ENCODE results near the gene SH3BP2. TPM values are rescaled to one million over a fixed set of nuclear protein-coding genes. Genes with fewer than 3 reads are reported as not detected.
A peak's percentile ranks its signal among the peaks of the same experiment; 100 is the strongest.

Gene SH3BP2
- total RNA-seq, 1 experiment from 2014 or later: 9.0 TPM

- in situ Hi-C loops (cut with HindIII; ENCODE audit: low sequenced_read_pairs): no loop called here
- peak; percentile 31 for DNase-seq (ENCODE audit: low spot score)
These were observed 4.3 kb upstream of the SH3BP2 start for GRCh38 chr4:2788532-2789103.

- no peak for DNase-seq (ENCODE audit: low spot score)
- in situ Hi-C loops (cut with HindIII; ENCODE audit: low sequenced_read_pairs): no loop called here
These were observed 3.5 kb upstream of the SH3BP2 start for GRCh38 chr4:2789351-2789750.

- DNase-seq (ENCODE audit: low spot score): no peak
- in situ Hi-C loops (cut with HindIII; ENCODE audit: low sequenced_read_pairs): no loop called here
These were observed 2.9 kb upstream of the SH3BP2 start for GRCh38 chr4:2789793-2790582.

- in situ Hi-C loops (cut with HindIII; ENCODE audit: low sequenced_read_pairs): no loop called here
- no peak for DNase-seq (ENCODE audit: low spot score)
These were observed 2.0 kb upstream of the SH3BP2 start for GRCh38 chr4:2790583-2791517.

- in situ Hi-C loops (cut with HindIII; ENCODE audit: low sequenced_read_pairs): no loop called here
These were observed 1.1 kb upstream of the SH3BP2 start for GRCh38 chr4:2791518-2792395.

GRCh38 chr4:2792396-2792710, 532 bp upstream of the SH3BP2 start:
- in situ Hi-C loops (cut with HindIII; ENCODE audit: low sequenced_read_pairs): no loop called here

More at GRCh38 chr4:2791518-2792395, 1.1 kb upstream of the SH3BP2 start:
- DNase-seq (ENCODE audit: low spot score): no peak

GRCh38 chr4:2793586-2794485, 951 bp downstream of the SH3BP2 start:
- DNase-seq (ENCODE audit: low spot score): no peak
- in situ Hi-C loops (cut with HindIII; ENCODE audit: low sequenced_read_pairs): no loop called here

More at GRCh38 chr4:2792396-2792710, 532 bp upstream of the SH3BP2 start:
- no peak for DNase-seq (ENCODE audit: low spot score)

GRCh38 chr4:2794486-2795299, 1.8 kb downstream of the SH3BP2 start:
- no peak for DNase-seq (ENCODE audit: low spot score)
- in situ Hi-C loops (cut with HindIII; ENCODE audit: low sequenced_read_pairs): no loop called here

GRCh38 chr4:2795300-2795892, 2.5 kb downstream of the SH3BP2 start:
- DNase-seq (ENCODE audit: low spot score): no peak
- in situ Hi-C loops (cut with HindIII; ENCODE audit: low sequenced_read_pairs): no loop called here

GRCh38 chr4:2795893-2796848, 3.3 kb downstream of the SH3BP2 start:
- no peak for DNase-seq (ENCODE audit: low spot score)
- in situ Hi-C loops (cut with HindIII; ENCODE audit: low sequenced_read_pairs): no loop called here

GRCh38 chr4:2796849-2797544, 4.1 kb downstream of the SH3BP2 start:
- in situ Hi-C loops (cut with HindIII; ENCODE audit: low sequenced_read_pairs): no loop called here
- DNase-seq (ENCODE audit: low spot score): no peak

- in situ Hi-C loops (cut with HindIII; ENCODE audit: low sequenced_read_pairs): no loop called here
- no peak for DNase-seq (ENCODE audit: low spot score)
These were observed 4.8 kb downstream of the SH3BP2 start for GRCh38 chr4:2797545-2798305.

- in situ Hi-C loops (cut with HindIII; ENCODE audit: low sequenced_read_pairs): no loop called here
- DNase-seq (ENCODE audit: low spot score): no peak
These were observed 5.7 kb downstream of the SH3BP2 start for GRCh38 chr4:2798399-2799223.
